Measurements from ENCODE around the gene THTPA. TPM values are rescaled to one million over a fixed set of nuclear protein-coding genes. Genes with fewer than 3 reads are reported as not detected.

Gene THTPA
- total RNA-seq, 2 donors from 2014 or later: 22.5 to 45.4 TPM

DNA sequence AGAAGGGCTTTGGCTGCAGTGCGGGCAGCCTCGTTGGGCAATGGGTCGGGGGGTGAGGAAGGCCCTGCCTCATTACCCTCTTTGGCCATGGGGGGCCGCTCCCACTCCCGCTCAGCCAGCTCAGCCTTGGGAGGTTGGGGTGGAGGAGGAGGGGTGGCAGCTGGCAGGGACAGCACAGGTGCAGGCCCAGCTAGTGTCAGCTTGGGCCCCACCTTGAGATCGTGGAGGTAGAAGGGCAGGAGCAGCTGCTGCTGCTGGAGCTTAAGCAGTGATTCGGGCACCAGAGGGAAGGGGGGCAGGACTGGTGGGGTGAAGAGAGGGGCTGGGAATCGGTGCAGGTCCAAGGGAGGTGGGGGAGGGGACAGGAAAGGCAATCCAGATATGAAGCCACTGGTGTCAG lies 30.5 kb upstream of the THTPA start:
- Histone ChIP-seq H3K27me3 (replicated peaks; ENCODE audit: insufficient read depth) (no peaks in the 10 kb centered on the region), H3K9me3 (no peaks in the 10 kb centered on the region), H3K27ac (no peak overlapping the region), H3K4me1 (replicated peaks) (no peaks in the 10 kb centered on the region), H3K36me3 (no peaks in the 10 kb centered on the region), H3K4me3 (no peak overlapping the region)
- 76% methylated on average over 8 of the region's 8 CpGs for WGBS
- TF ChIP-seq CTCF (IDR thresholded peaks at IDR 0.05) (no peak), POLR2A (IDR thresholded peaks at IDR 0.05) (no peak), POLR2AphosphoS5 (IDR thresholded peaks at IDR 0.05) (no peak)
- intact Hi-C loops (cut with DNase I): no loop called here
- DNase-seq (ENCODE audit: low spot score): no peak

DNA sequence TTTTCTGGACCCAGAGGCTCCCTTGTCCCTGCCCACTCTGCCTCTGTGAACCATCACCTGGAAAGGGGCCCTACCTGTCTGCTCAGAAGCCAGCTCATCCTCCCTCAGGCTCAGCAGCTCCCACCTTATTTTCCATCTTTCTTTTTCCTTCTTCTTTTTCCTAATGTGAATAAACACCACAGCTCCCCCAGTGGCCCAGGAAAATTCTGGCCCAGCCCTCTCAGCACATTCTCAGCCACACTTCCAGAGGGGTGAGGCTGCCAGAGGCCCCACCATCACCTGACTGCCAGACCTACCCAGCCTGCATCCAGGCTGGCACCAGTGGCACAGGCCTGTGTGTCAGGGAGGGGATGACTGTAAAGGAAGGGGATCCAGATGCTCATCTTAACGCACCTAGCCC lies 27.5 kb upstream of the THTPA start:
- DNase-seq (ENCODE audit: low spot score): no peak
- Histone ChIP-seq H3K4me3 (no peak overlapping the region), H3K4me1 (replicated peaks) (no peaks in the 10 kb centered on the region), H3K27me3 (replicated peaks; ENCODE audit: insufficient read depth) (no peaks in the 10 kb centered on the region), H3K36me3 (no peaks in the 10 kb centered on the region), H3K9me3 (no peaks in the 10 kb centered on the region), H3K27ac (no peak overlapping the region)
- TF ChIP-seq POLR2A (IDR thresholded peaks at IDR 0.05) (no peak), CTCF (IDR thresholded peaks at IDR 0.05) (no peak), POLR2AphosphoS5 (IDR thresholded peaks at IDR 0.05) (no peak)
- WGBS: 82% methylated on average over 1 of the region's 1 CpG
- intact Hi-C loops (cut with DNase I): no loop called here

DNA sequence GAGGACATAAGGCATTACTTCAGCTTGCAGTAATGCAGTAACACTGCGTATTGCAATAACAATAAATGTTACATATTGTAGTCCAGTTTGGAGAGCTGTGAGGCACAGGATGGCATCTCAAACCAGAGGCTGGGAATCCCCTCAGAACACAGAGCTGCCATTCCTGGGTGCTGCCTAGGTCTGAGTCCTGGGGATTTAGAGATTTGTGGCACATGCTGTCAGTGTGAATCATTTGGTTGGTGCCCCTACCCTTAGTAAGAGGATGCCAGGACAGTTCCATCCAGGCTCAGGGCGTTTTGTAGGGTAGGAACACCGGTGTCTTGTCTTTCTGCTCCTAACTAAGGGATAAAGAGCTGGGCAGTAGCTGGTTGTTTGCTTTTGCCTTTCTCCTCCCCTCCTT lies 27.1 kb upstream of the THTPA start:
- TF ChIP-seq POLR2AphosphoS5 (IDR thresholded peaks at IDR 0.05): no peak
- TF ChIP-seq CTCF (IDR thresholded peaks at IDR 0.05): no peak
- no peak for TF ChIP-seq POLR2A (IDR thresholded peaks at IDR 0.05)
- Histone ChIP-seq H3K27me3 (replicated peaks; ENCODE audit: insufficient read depth) (no peaks in the 10 kb centered on the region), H3K4me1 (replicated peaks) (no peaks in the 10 kb centered on the region), H3K9me3 (no peaks in the 10 kb centered on the region), H3K27ac (no peak overlapping the region), H3K36me3 (no peaks in the 10 kb centered on the region), H3K4me3 (no peak overlapping the region)
- intact Hi-C loops (cut with DNase I): no loop called here
- no peak for DNase-seq (ENCODE audit: low spot score)
- WGBS: 71% methylated on average over 3 of the region's 3 CpGs

- TF ChIP-seq POLR2AphosphoS5 (IDR thresholded peaks at IDR 0.05): no peak
- no peak for TF ChIP-seq POLR2A (IDR thresholded peaks at IDR 0.05)
- TF ChIP-seq CTCF (IDR thresholded peaks at IDR 0.05): no peak
- DNase-seq (ENCODE audit: low spot score): no peak
- H3K9me3 ChIP-seq: no peaks in the 10 kb centered on the region
- H3K36me3 ChIP-seq: no peaks in the 10 kb centered on the region
- intact Hi-C loops (cut with DNase I): no loop called here
- H3K4me1 ChIP-seq (replicated peaks): no peaks in the 10 kb centered on the region
- no peak overlapping the region for H3K4me3 ChIP-seq
- no peak overlapping the region for H3K27ac ChIP-seq
- no peaks in the 10 kb centered on the region for H3K27me3 ChIP-seq (replicated peaks; ENCODE audit: insufficient read depth)
- WGBS: 83% methylated on average over 10 of the region's 10 CpGs
These were observed 25.6 kb upstream of the THTPA start for GRCh38 chr14:23530375-23531055.

DNA sequence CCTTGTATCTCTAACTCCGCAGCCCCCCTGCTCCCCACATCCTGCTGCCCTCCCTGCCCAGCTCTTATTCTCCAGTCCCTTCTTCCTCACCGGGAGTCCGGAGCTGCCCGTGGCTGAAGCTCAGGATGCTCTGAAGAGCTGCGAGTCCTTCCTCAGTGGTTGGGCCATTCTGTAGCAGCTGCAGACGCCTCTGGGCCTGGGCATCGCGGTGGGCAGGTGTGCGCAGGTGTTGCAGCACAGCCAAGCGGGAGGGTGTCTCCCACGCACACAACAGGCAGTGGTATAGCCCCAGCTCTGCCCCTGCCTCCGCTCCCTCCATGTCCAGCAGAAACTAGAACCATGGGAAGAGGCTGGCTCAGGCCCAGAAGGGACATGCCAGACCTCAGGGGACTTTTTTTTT lies 24.7 kb upstream of the THTPA start:
- intact Hi-C loops (cut with DNase I): no loop called here

More for the DNA sequence above, 24.7 kb upstream of the THTPA start:
- Histone ChIP-seq H3K27me3 (replicated peaks; ENCODE audit: insufficient read depth) (no peaks in the 10 kb centered on the region), H3K4me1 (replicated peaks) (no peaks in the 10 kb centered on the region), H3K27ac (no peak overlapping the region), H3K36me3 (no peaks in the 10 kb centered on the region), H3K4me3 (no peak overlapping the region), H3K9me3 (no peaks in the 10 kb centered on the region)
- DNase-seq (ENCODE audit: low spot score): no peak
- no peak for TF ChIP-seq CTCF (IDR thresholded peaks at IDR 0.05)
- TF ChIP-seq POLR2A (IDR thresholded peaks at IDR 0.05): no peak
- TF ChIP-seq POLR2AphosphoS5 (IDR thresholded peaks at IDR 0.05): no peak
- 95% methylated on average over 12 of the region's 12 CpGs for WGBS
